K562 (cell line): ENCODE results near the gene MVP. TPM values are rescaled to one million over a fixed set of nuclear protein-coding genes. Genes with fewer than 3 reads are reported as not detected.

ENCODE experiments used
- EGR1 ChIP-seq: fragments of 450-650 bp; conservative IDR thresholded peaks from 2 replicates; pipeline ENCODE4 v1.6.1; 2017; ENCODE audit warnings: mild to moderate bottlenecking
- ELF4 ChIP-seq: fragments of 450-650 bp; formaldehyde crosslinking; IDR thresholded peaks from 2 replicates; pipeline ENCODE4 v1.4.0; 2022; ENCODE audit warnings: missing genetic modification characterization
- KAT7 ChIP-seq: sonication (generic); formaldehyde crosslinking; IDR thresholded peaks from 2 replicates; pipeline ENCODE4 v1.8.0; 2022; ENCODE audit warnings: missing genetic modification reagents, mild to moderate bottlenecking, borderline replicate concordance
- MGA ChIP-seq: fragments of 450-650 bp; IDR thresholded peaks from 2 replicates; pipeline ENCODE4 v1.6.1; 2016; ENCODE audit warnings: mild to moderate bottlenecking, moderate library complexity
- NFIC ChIP-seq: fragments of 450-650 bp; IDR thresholded peaks from 2 replicates; pipeline ENCODE4 v1.6.1; 2017; ENCODE audit warnings: mild to moderate bottlenecking, inconsistent platforms
- PRDM10 ChIP-seq: fragments of 450-650 bp; IDR thresholded peaks from 2 replicates; pipeline ENCODE4 v1.6.1; 2018; ENCODE audit not compliant: partially characterized antibody
- TEAD1 ChIP-seq, 2 experiments: fragments of 450-650 bp in 1 of 2; sonication (generic) in 1 of 2; formaldehyde crosslinking; IDR thresholded peaks; 2 replicates each; pipeline versions ENCODE4 v1.4.0 to v1.8.0; 2020 to 2022; ENCODE audit warnings: mild to moderate bottlenecking in 2 of 2, missing genetic modification reagents in 1 of 2
- VEZF1 ChIP-seq: fragments of 200-800 bp; sonication (Bioruptor generic); IDR thresholded peaks from 2 replicates; pipeline ENCODE4 v1.6.1; 2017; ENCODE audit warnings: missing genetic modification characterization, missing compliant biosample characterization
- ZBED1 ChIP-seq: IDR thresholded peaks from 2 replicates; pipeline ENCODE4 v1.6.1; 2014
- ZKSCAN1 ChIP-seq: fragments of 150-350 bp; IDR thresholded peaks from 2 replicates; pipeline ENCODE4 v1.6.1; 2016; ENCODE audit warnings: low read depth, low read length
- polyA plus RNA-seq, 8 experiments: library from polyadenylated mRNA; depleted of rRNA in 4 of 8; stranded (reverse) in 5 of 8; unstranded in 3 of 8; fragments of >200 nt; fragmentation: Nextera tagmentation in 2 of 8; fragmentation: Illumina TruSeq in 1 of 8; extraction: Ambion mirVana in 2 of 8; extraction: Trizol in 1 of 8; gene quantifications; 2 replicates each; pipeline versions ENCODE4 v1.2.1 to v1.2.3, GENCODE V29; 2011 to 2014; ENCODE audit warnings: inconsistent platforms in 1 of 8, missing spikeins in 1 of 8
- total RNA-seq, 7 experiments: library from RNA; depleted of rRNA in 6 of 7; stranded (reverse); fragments of >200 nt in 6 of 7; fragmentation: Illumina TruSeq in 2 of 7; extraction: Trizol in 2 of 7; gene quantifications; 2 replicates each; pipeline versions ENCODE4 v1.2.1 to v1.2.3, GENCODE V29; 2011 to 2021; ENCODE audit warnings: low replicate concordance in 1 of 7

MVP gene
- total and polyA plus RNA-seq, 9 of the 15 experiments (the other 6 are each of a cell fraction or from before 2014, with no cell fraction given) = 0.39 to 1.9 (median 0.76) TPM; not detected in 2

- TF ChIP-seq PRDM10 (peak; percentile 69), ZBED1 (no peak), MGA (0 out of 2 replicates have a peak, but pooled peaks have one; percentile 41), KAT7 (peak; percentile 83; the same call in 1 of the 2 replicates), ELF4 (CRISPR knock-in tag) (no peak), NFIC (peak; percentile 48), ZKSCAN1 (no peak), TEAD1 (CRISPR knock-in tag; IDR thresholded peaks at IDR 0.05) (0 out of 4 replicates have a peak, but pooled peaks of 1 of the 2 experiments have one; percentile 36), VEZF1 (CRISPR knock-in tag) (peak; percentile 41; the same call in 1 of the 2 replicates), EGR1 (peak; percentile 49; the same call in 1 of the 2 replicates)
These were observed 8.2 kb upstream of the MVP start, which contains the start of gene PRRT2 (continued) for GRCh38 chr16:29811896-29812665.
